Suprapubic skin (tissue), 4 donors: Measurements from ENCODE around the gene PRRG4. TPM values are rescaled to one million over a fixed set of nuclear protein-coding genes. Genes with fewer than 3 reads are reported as not detected.

Source experiments
- DNase-seq, 2 donors: peaks; one replicate each; pipeline ENCODE4 v3.0.0-alpha.2; 2019; ENCODE audit warnings: low spot score in 2 of 2
- H3K27ac ChIP-seq: fragments of 200-600 bp; sonication (generic); one replicate; pipeline ENCODE4 v1.5.1; 2019
- H3K27me3 ChIP-seq: fragments of 200-600 bp; sonication (generic); one replicate; pipeline ENCODE4 v1.5.1; 2019
- H3K36me3 ChIP-seq: fragments of 200-600 bp; sonication (generic); one replicate; pipeline ENCODE4 v1.5.1; 2019
- H3K4me1 ChIP-seq: fragments of 200-600 bp; sonication (generic); one replicate; pipeline ENCODE4 v1.5.1; 2019
- H3K4me3 ChIP-seq: fragments of 200-600 bp; sonication (generic); one replicate; pipeline ENCODE4 v1.5.1; 2019; ENCODE audit warnings: mild to moderate bottlenecking
- H3K9me3 ChIP-seq: fragments of 200-600 bp; sonication (generic); one replicate; pipeline ENCODE4 v1.5.1; 2019
- CTCF ChIP-seq, 2 donors: fragments of 200-600 bp in 1 of 2; fragments of 450-650 bp in 1 of 2; sonication (generic) in 1 of 2; IDR thresholded peaks; one replicate each; pipeline ENCODE4 v1.5.1; 2016 to 2019; ENCODE audit warnings: antibody characterized with exemption in 2 of 2, mild to moderate bottlenecking in 1 of 2, moderate library complexity in 1 of 2
- EP300 ChIP-seq: sonication (generic); formaldehyde crosslinking; IDR thresholded peaks from one replicate; pipeline ENCODE4 v1.6.1; 2017; ENCODE audit warnings: antibody characterized with exemption
- POLR2A ChIP-seq, 2 donors: fragments of 450-650 bp; IDR thresholded peaks; one replicate each; pipeline ENCODE4 v1.6.1; 2017; ENCODE audit warnings: antibody characterized with exemption in 2 of 2, mild to moderate bottlenecking in 2 of 2, moderate library complexity in 2 of 2
- POLR2AphosphoS5 ChIP-seq, 3 donors: sonication (generic); formaldehyde crosslinking; IDR thresholded peaks; one replicate each; pipeline ENCODE4 v1.6.1; 2017; ENCODE audit warnings: antibody characterized with exemption in 3 of 3
- WGBS: methylation state at CpG from one replicate; pipeline ENCODE4 v1.1.5; 2018; 5-methylcytosine and 5-hydroxymethylcytosine counted together
- total RNA-seq, 4 donors: library from RNA; depleted of rRNA; stranded (reverse); fragments of >200 nt; gene quantifications; one replicate each; pipeline ENCODE4 v1.1.0, GENCODE V29; 2016

The PRRG4 gene
- total RNA-seq, 4 donors from 2014 or later, result 17.5 to 36.8 (median 34.5) TPM

GRCh38 chr11:32831221-32831620 lies 1.5 kb downstream of the PRRG4 start:
- H3K4me3 ChIP-seq, result peak overlapping the region; percentile 64
- no peaks in the 10 kb centered on the region for H3K9me3 ChIP-seq
- no peak for DNase-seq
- peaks cover 20% of the 10 kb centered on the region for H3K4me1 ChIP-seq
- 67% methylated on average over 3 of the region's 3 CpGs for WGBS
- H3K36me3 ChIP-seq, result no peaks in the 10 kb centered on the region
- no peak overlapping the region for H3K27ac ChIP-seq
- H3K27me3 ChIP-seq, result no peaks in the 10 kb centered on the region
- TF ChIP-seq POLR2A (IDR thresholded peaks at IDR 0.05) (no peak), EP300 (no peak), POLR2AphosphoS5 (IDR thresholded peaks at IDR 0.05) (no peak), CTCF (IDR thresholded peaks at IDR 0.05) (no peak)

GRCh38 chr11:32833921-32834320 lies 4.2 kb downstream of the PRRG4 start:
- Histone ChIP-seq H3K27me3 (no peaks in the 10 kb centered on the region), H3K27ac (no peak overlapping the region), H3K4me3 (no peak overlapping the region), H3K36me3 (no peaks in the 10 kb centered on the region), H3K4me1 (peaks cover 23% of the 10 kb centered on the region), H3K9me3 (no peaks in the 10 kb centered on the region)
- 89% methylated on average over 1 of the region's 1 CpG for WGBS
- TF ChIP-seq POLR2AphosphoS5 (IDR thresholded peaks at IDR 0.05) (no peak), POLR2A (IDR thresholded peaks at IDR 0.05) (no peak), CTCF (IDR thresholded peaks at IDR 0.05) (no peak), EP300 (no peak)
- no peak for DNase-seq

- no peak overlapping the region for H3K27ac ChIP-seq
- no peaks in the 10 kb centered on the region for H3K27me3 ChIP-seq
- DNase-seq, result no peak
- no peaks in the 10 kb centered on the region for H3K9me3 ChIP-seq
- peaks cover 4% of the 10 kb centered on the region for H3K4me1 ChIP-seq
- WGBS, result 82% methylated on average over 2 of the region's 2 CpGs
- no peak overlapping the region for H3K4me3 ChIP-seq
- TF ChIP-seq CTCF (IDR thresholded peaks at IDR 0.05) (no peak), POLR2A (IDR thresholded peaks at IDR 0.05) (no peak), EP300 (no peak), POLR2AphosphoS5 (IDR thresholded peaks at IDR 0.05) (no peak)
- no peaks in the 10 kb centered on the region for H3K36me3 ChIP-seq
These were observed 7.2 kb downstream of the PRRG4 start for GRCh38 chr11:32836946-32837345.

GRCh38 chr11:32838505-32839274 lies 9.0 kb downstream of the PRRG4 start:
- no peaks in the 10 kb centered on the region for H3K9me3 ChIP-seq
- WGBS, result 49% methylated on average over 2 of the region's 2 CpGs
- TF ChIP-seq POLR2AphosphoS5 (IDR thresholded peaks at IDR 0.05), result no peak
- TF ChIP-seq POLR2A (IDR thresholded peaks at IDR 0.05), result no peak
- TF ChIP-seq CTCF (IDR thresholded peaks at IDR 0.05), result no peak
- TF ChIP-seq EP300, result no peak
- H3K4me3 ChIP-seq, result no peak overlapping the region
- H3K36me3 ChIP-seq, result no peaks in the 10 kb centered on the region
- H3K27me3 ChIP-seq, result no peaks in the 10 kb centered on the region
- peak overlapping the region; percentile 59 for H3K27ac ChIP-seq
- DNase-seq, result no peak
- H3K4me1 ChIP-seq, result peaks cover 4% of the 10 kb centered on the region

GRCh38 chr11:32839308-32839707 lies 9.6 kb downstream of the PRRG4 start:
- no peak for TF ChIP-seq CTCF (IDR thresholded peaks at IDR 0.05)
- TF ChIP-seq POLR2A (IDR thresholded peaks at IDR 0.05), result no peak
- no peak for TF ChIP-seq EP300
- TF ChIP-seq POLR2AphosphoS5 (IDR thresholded peaks at IDR 0.05), result no peak
- 66% methylated on average over 2 of the region's 2 CpGs for WGBS
- H3K27ac ChIP-seq, result no peak overlapping the region

More at GRCh38 chr11:32839308-32839707, 9.6 kb downstream of the PRRG4 start:
- no peaks in the 10 kb centered on the region for H3K9me3 ChIP-seq
- H3K27me3 ChIP-seq, result no peaks in the 10 kb centered on the region
- no peak overlapping the region for H3K4me3 ChIP-seq
- H3K36me3 ChIP-seq, result no peaks in the 10 kb centered on the region
- peaks cover 4% of the 10 kb centered on the region for H3K4me1 ChIP-seq
- no peak for DNase-seq
